MM.1S (cell line): ENCODE data around the gene CFAP65.

Experiments used
- DNase-seq: peaks from one replicate; pipeline ENCODE4 v3.0.0-alpha.2; 2015
- H2AFZ ChIP-seq: fragments of 300-600 bp; sonication (generic); 2 replicates; pipeline ENCODE4 v1.6.0; 2016; ENCODE audit warnings: antibody characterized with exemption, low read length
- H3F3A ChIP-seq: fragments of 300-600 bp; sonication (generic); 2 replicates; pipeline ENCODE4 v1.6.1; 2016; ENCODE audit warnings: mild to moderate bottlenecking, antibody characterized with exemption, low read length, moderate library complexity, mixed read lengths; ENCODE audit not compliant: insufficient read depth
- H3K27ac ChIP-seq: fragments of 300-600 bp; sonication (generic); 2 replicates; pipeline ENCODE4 v1.5.1; 2016; ENCODE audit warnings: mild to moderate bottlenecking, low read length
- H3K27me3 ChIP-seq: fragments of 300-600 bp; sonication (generic); replicated peaks from 2 replicates; pipeline ENCODE4 v1.6.0; 2016; ENCODE audit warnings: low read length; ENCODE audit not compliant: insufficient read depth
- H3K36me3 ChIP-seq: fragments of 300-600 bp; sonication (generic); replicated peaks from 2 replicates; pipeline ENCODE4 v1.6.1; 2016; ENCODE audit warnings: mild to moderate bottlenecking, low read length, mixed read lengths; ENCODE audit not compliant: insufficient read depth
- H3K4me1 ChIP-seq: fragments of 300-600 bp; sonication (generic); 2 replicates; pipeline ENCODE4 v1.6.1; 2016; ENCODE audit warnings: low read length, mixed read lengths
- H3K4me2 ChIP-seq: fragments of 300-600 bp; sonication (generic); 2 replicates; pipeline ENCODE4 v1.6.0; 2016; ENCODE audit warnings: low read depth, low read length
- H3K4me3 ChIP-seq: fragments of 300-600 bp; sonication (generic); 2 replicates; pipeline ENCODE4 v1.5.1; 2016; ENCODE audit warnings: low read length, mixed read lengths
- H3K79me2 ChIP-seq: fragments of 300-600 bp; sonication (generic); 2 replicates; pipeline ENCODE4 v1.6.1; 2016; ENCODE audit warnings: mixed run types, low read length, mixed read lengths
- H3K9ac ChIP-seq: fragments of 300-600 bp; sonication (generic); 2 replicates; pipeline ENCODE4 v1.6.1; 2016; ENCODE audit warnings: low read length, mixed read lengths
- H3K9me2 ChIP-seq: fragments of 300-600 bp; sonication (generic); replicated peaks from 2 replicates; pipeline ENCODE4 v1.6.1; 2016; ENCODE audit warnings: mild to moderate bottlenecking, low read length, mixed read lengths; ENCODE audit not compliant: insufficient read depth
- H3K9me3 ChIP-seq: fragments of 300-600 bp; sonication (generic); replicated peaks from 2 replicates; pipeline ENCODE4 v1.6.1; 2016; ENCODE audit warnings: mild to moderate bottlenecking, low read length, mixed read lengths; ENCODE audit not compliant: insufficient read depth
- H4K20me1 ChIP-seq: fragments of 300-600 bp; sonication (generic); 2 replicates; pipeline ENCODE4 v1.6.1; 2016; ENCODE audit warnings: mild to moderate bottlenecking, low read length, moderate library complexity, mixed read lengths; ENCODE audit not compliant: insufficient read depth
- EZH2 ChIP-seq: fragments of 300-600 bp; sonication (generic); optimal IDR thresholded peaks from 2 replicates; pipeline ENCODE3; 2017; ENCODE audit warnings: low read depth, mild to moderate bottlenecking, antibody characterized with exemption, low read length, mixed read lengths
- EZH2phosphoT487 ChIP-seq: fragments of 300-600 bp; sonication (generic); IDR thresholded peaks from 2 replicates; pipeline ENCODE4 v1.6.1; 2018; ENCODE audit warnings: antibody characterized with exemption, low read length
- TF ChIP-seq, protein P1 (sequence below): fragments of 300-600 bp; sonication (generic); IDR thresholded peaks from 2 replicates; pipeline ENCODE4 v1.5.1; 2016; ENCODE audit warnings: antibody characterized with exemption, low read length, mixed read lengths

Gene CFAP65

DNA sequence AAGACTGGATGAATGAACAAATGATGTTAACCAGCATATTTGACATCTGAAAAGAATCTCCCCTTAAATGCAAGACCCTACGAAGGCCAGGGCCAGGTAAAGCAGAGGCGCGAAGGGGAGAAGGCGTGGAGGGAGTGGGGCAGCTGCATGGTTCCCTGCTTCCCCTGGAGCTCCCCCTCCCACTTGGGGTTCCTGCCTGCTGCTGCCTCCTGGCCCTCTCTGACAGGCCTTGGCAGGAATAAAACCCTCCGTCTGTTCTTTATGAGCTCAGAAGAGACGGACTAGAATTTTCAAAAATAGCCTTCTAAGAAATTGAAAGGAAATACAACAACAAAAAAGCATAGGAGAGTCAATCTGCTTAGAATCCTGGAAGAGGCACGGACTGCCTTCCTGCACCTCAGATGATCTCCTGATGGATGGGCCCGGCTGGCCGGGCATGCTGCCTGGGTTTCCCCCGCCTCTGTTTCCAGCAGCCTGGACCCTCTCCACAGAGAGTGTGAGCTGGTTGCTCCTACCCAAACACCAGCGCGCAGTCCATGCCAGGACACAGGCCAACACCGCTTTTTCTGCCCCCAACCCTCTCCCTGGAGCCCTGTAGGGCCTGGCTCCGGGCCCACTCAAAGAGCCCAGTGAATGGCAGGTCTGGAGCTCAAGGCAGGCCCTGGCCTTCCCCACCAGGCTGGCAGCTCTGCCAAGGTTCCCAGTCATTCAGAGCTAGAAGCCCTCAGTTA, 23.9 kb downstream of the CFAP65 start:
- no peak overlapping the region for H2AFZ ChIP-seq

DNA sequence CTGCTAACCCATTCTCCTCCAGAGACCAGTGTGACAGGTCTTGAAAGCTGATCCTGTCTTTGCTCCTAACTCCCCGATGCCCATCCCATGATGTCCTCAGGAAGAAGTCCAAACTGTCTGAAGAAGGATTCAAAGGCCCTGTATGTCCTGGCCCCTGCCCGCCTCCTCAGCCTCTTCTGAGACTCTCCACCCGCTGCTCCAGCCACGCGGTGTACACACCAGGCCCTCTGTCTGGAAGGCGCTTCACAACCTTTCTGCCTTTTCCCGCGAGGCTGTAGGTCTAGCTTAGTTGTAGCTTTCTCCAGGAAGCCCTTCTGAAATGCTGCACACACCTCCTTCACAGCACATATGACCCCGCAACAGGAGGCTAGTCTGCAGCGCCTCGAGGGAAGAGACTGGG, 24.6 kb downstream of the CFAP65 start:
- Histone ChIP-seq H3F3A (no peaks in the 10 kb centered on the region), H3K4me2 (no peak overlapping the region), H3K79me2 (no peaks in the 10 kb centered on the region), H2AFZ (no peak overlapping the region), H3K9ac (no peak overlapping the region), H4K20me1 (no peaks in the 10 kb centered on the region), H3K9me3 (no peaks in the 10 kb centered on the region), H3K27ac (no peak overlapping the region), H3K9me2 (no peaks in the 10 kb centered on the region), H3K4me1 (no peaks in the 10 kb centered on the region), H3K36me3 (no peaks in the 10 kb centered on the region), H3K27me3 (peaks cover 89% of the 10 kb centered on the region), H3K4me3 (no peak overlapping the region)
- TF ChIP-seq, protein P1, sequence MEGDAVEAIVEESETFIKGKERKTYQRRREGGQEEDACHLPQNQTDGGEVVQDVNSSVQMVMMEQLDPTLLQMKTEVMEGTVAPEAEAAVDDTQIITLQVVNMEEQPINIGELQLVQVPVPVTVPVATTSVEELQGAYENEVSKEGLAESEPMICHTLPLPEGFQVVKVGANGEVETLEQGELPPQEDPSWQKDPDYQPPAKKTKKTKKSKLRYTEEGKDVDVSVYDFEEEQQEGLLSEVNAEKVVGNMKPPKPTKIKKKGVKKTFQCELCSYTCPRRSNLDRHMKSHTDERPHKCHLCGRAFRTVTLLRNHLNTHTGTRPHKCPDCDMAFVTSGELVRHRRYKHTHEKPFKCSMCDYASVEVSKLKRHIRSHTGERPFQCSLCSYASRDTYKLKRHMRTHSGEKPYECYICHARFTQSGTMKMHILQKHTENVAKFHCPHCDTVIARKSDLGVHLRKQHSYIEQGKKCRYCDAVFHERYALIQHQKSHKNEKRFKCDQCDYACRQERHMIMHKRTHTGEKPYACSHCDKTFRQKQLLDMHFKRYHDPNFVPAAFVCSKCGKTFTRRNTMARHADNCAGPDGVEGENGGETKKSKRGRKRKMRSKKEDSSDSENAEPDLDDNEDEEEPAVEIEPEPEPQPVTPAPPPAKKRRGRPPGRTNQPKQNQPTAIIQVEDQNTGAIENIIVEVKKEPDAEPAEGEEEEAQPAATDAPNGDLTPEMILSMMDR = no peak
- no peak for TF ChIP-seq EZH2
- TF ChIP-seq EZH2phosphoT487 = no peak
- peak; percentile 5 for DNase-seq

More for the DNA sequence above, 23.9 kb downstream of the CFAP65 start:
- Histone ChIP-seq H3K36me3 (no peaks in the 10 kb centered on the region), H4K20me1 (no peaks in the 10 kb centered on the region), H3K4me2 (no peak overlapping the region), H3K4me1 (no peaks in the 10 kb centered on the region), H3K27ac (no peak overlapping the region), H3F3A (no peaks in the 10 kb centered on the region), H3K4me3 (no peak overlapping the region), H3K27me3 (peaks cover 93% of the 10 kb centered on the region), H3K79me2 (no peaks in the 10 kb centered on the region), H3K9ac (no peak overlapping the region), H3K9me3 (no peaks in the 10 kb centered on the region), H3K9me2 (no peaks in the 10 kb centered on the region)
- no peak for TF ChIP-seq EZH2
- TF ChIP-seq, protein P1 = no peak
- no peak for TF ChIP-seq EZH2phosphoT487
- DNase-seq = peak; percentile 2

DNA sequence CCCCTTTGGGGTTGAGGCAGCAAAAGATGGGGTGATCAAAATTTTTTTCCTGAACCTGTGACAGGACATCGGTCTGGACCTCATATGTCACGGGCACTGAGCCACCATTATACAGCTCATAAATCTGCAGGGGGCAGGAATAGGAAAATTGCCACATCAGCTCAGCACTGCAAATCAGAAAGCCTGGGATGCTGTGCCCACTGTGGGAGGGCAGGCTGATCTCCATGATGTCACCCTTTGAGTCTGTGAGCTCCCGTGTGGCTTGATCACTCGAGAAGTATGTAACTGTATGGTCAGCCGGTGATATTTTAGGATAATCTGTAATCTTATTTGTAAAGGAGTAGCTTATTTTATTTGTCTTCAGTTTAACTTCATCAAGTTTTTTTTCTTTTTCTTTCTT, 30.4 kb downstream of the CFAP65 start:
- no peak for DNase-seq
- H4K20me1 ChIP-seq = no peaks in the 10 kb centered on the region
- H3K27me3 ChIP-seq = peaks cover 59% of the 10 kb centered on the region
- no peaks in the 10 kb centered on the region for H3K4me1 ChIP-seq
- H3K9me3 ChIP-seq = no peaks in the 10 kb centered on the region
- no peak overlapping the region for H3K9ac ChIP-seq
- H3K27ac ChIP-seq = no peak overlapping the region
- H3K9me2 ChIP-seq = no peaks in the 10 kb centered on the region
- no peak overlapping the region for H3K4me3 ChIP-seq
- no peaks in the 10 kb centered on the region for H3K36me3 ChIP-seq
- no peak overlapping the region for H3K4me2 ChIP-seq
- H3F3A ChIP-seq = no peaks in the 10 kb centered on the region
- TF ChIP-seq EZH2phosphoT487 (no peak), EZH2 (no peak)
- TF ChIP-seq, protein P1 = no peak
- H3K79me2 ChIP-seq = no peaks in the 10 kb centered on the region
- H2AFZ ChIP-seq = no peak overlapping the region
